OCI-LY3 (cell line): ENCODE data around the gene MEOX1.

Experiments used
- H2AFZ ChIP-seq: fragments of 200-600, 300-600 bp; shearing (Covaris generic); 2 replicates; pipeline ENCODE4 v1.6.0; 2014; ENCODE audit warnings: antibody characterized with exemption, low read depth, low read length
- H3K27ac ChIP-seq: fragments of 200-600, 300-600 bp; sonication (generic); 2 replicates; pipeline ENCODE4 v1.5.1; 2014; ENCODE audit warnings: mild to moderate bottlenecking, low read length, moderate library complexity, mixed read lengths
- H3K27me3 ChIP-seq: fragments of 200-600, 300-600 bp; sonication (generic); 2 replicates; pipeline ENCODE4 v1.6.1; 2014; ENCODE audit warnings: low read depth, low read length, mixed read lengths
- H3K36me3 ChIP-seq: fragments of 200-600, 300-600 bp; sonication (generic); replicated peaks from 2 replicates; pipeline ENCODE3; 2014; ENCODE audit warnings: low read depth, low read length, mixed read lengths
- H3K4me1 ChIP-seq: fragments of 300-600, 200-600 bp; sonication (generic); 2 replicates; pipeline ENCODE4 v1.6.1; 2014; ENCODE audit warnings: low read length, mixed read lengths
- H3K4me2 ChIP-seq: fragments of 200-600, 300-600 bp; sonication (generic); 2 replicates; pipeline ENCODE4 v1.6.1; 2014; ENCODE audit warnings: low read length, mixed read lengths
- H3K4me3 ChIP-seq: fragments of 300-600, 200-600 bp; sonication (generic); 2 replicates; pipeline ENCODE4 v1.5.1; 2014; ENCODE audit warnings: antibody characterized with exemption, mild to moderate bottlenecking, low read length, moderate library complexity
- H3K79me2 ChIP-seq: fragments of 300-600, 200-600 bp; shearing (Covaris generic); 2 replicates; pipeline ENCODE4 v1.6.1; 2014; ENCODE audit warnings: mild to moderate bottlenecking, low read length, mixed read lengths
- H3K9ac ChIP-seq: fragments of 300-600, 200-600 bp; shearing (Covaris generic); 2 replicates; pipeline ENCODE4 v1.6.0; 2014; ENCODE audit warnings: mild to moderate bottlenecking, low read length, moderate library complexity
- H3K9me3 ChIP-seq: fragments of 200-600, 300-600 bp; shearing (Covaris generic); 2 replicates; pipeline ENCODE4 v1.6.1; 2014; ENCODE audit warnings: low read length, mixed read lengths; ENCODE audit not compliant: insufficient read depth
- H4K20me1 ChIP-seq: fragments of 200-600, 300-600 bp; sonication (generic); 2 replicates; pipeline ENCODE4 v1.6.1; 2016; ENCODE audit warnings: low read length, mixed read lengths; ENCODE audit not compliant: insufficient read depth
- CTCF ChIP-seq: fragments of 200-600, 300-600 bp; sonication (generic); IDR thresholded peaks from 2 replicates; pipeline ENCODE4 v1.5.1; 2014; ENCODE audit warnings: antibody characterized with exemption, low read length, low read depth
- EZH2phosphoT487 ChIP-seq: fragments of 200-600 bp; shearing (Covaris generic); IDR thresholded peaks from 2 replicates; pipeline ENCODE4 v1.6.1; 2018; ENCODE audit warnings: antibody characterized with exemption, mixed run types, low read depth

MEOX1 gene

GRCh38 chr17:43667506-43667905, 5.8 kb upstream of the MEOX1 start:
- H4K20me1 ChIP-seq: no peaks in the 10 kb centered on the region
- peaks cover 5% of the 10 kb centered on the region for H3K4me1 ChIP-seq
- H3K79me2 ChIP-seq: no peaks in the 10 kb centered on the region
- no peak overlapping the region for H3K27ac ChIP-seq
- no peaks in the 10 kb centered on the region for H3K27me3 ChIP-seq
- H3K9me3 ChIP-seq: no peaks in the 10 kb centered on the region
- no peaks in the 10 kb centered on the region for H3K36me3 ChIP-seq
- H3K4me2 ChIP-seq: no peak overlapping the region
- H3K9ac ChIP-seq: no peak overlapping the region
- no peak for TF ChIP-seq EZH2phosphoT487
- TF ChIP-seq CTCF: no peak
- no peak overlapping the region for H2AFZ ChIP-seq
- no peak overlapping the region for H3K4me3 ChIP-seq

GRCh38 chr17:43665937-43666236, 4.2 kb upstream of the MEOX1 start:
- H3K9ac ChIP-seq: no peak overlapping the region
- no peak for TF ChIP-seq EZH2phosphoT487
- TF ChIP-seq CTCF: no peak
- H4K20me1 ChIP-seq: no peaks in the 10 kb centered on the region
- peaks cover 19% of the 10 kb centered on the region for H3K4me1 ChIP-seq
- H3K36me3 ChIP-seq: no peaks in the 10 kb centered on the region
- no peaks in the 10 kb centered on the region for H3K79me2 ChIP-seq
- no peak overlapping the region for H3K4me3 ChIP-seq
- H2AFZ ChIP-seq: no peak overlapping the region
- H3K27ac ChIP-seq: no peak overlapping the region
- no peaks in the 10 kb centered on the region for H3K9me3 ChIP-seq
- H3K27me3 ChIP-seq: peaks cover 2% of the 10 kb centered on the region; the same call in 1 of the 2 replicates
- no peak overlapping the region for H3K4me2 ChIP-seq

- TF ChIP-seq EZH2phosphoT487 (no peak), CTCF (no peak)
- no peak overlapping the region for H3K4me2 ChIP-seq
- no peak overlapping the region for H3K4me3 ChIP-seq
- H3K9ac ChIP-seq: no peak overlapping the region
- no peaks in the 10 kb centered on the region for H3K9me3 ChIP-seq
- no peak overlapping the region for H2AFZ ChIP-seq
- no peaks in the 10 kb centered on the region for H3K79me2 ChIP-seq
- no peaks in the 10 kb centered on the region for H4K20me1 ChIP-seq
- H3K4me1 ChIP-seq: peaks cover 19% of the 10 kb centered on the region
- peaks cover 8% of the 10 kb centered on the region for H3K27me3 ChIP-seq
- H3K27ac ChIP-seq: no peak overlapping the region
- no peaks in the 10 kb centered on the region for H3K36me3 ChIP-seq
These were observed 3.6 kb upstream of the MEOX1 start for GRCh38 chr17:43665084-43665936.

- Histone ChIP-seq H3K9me3 (no peaks in the 10 kb centered on the region), H3K27ac (no peak overlapping the region), H2AFZ (no peak overlapping the region), H4K20me1 (no peaks in the 10 kb centered on the region), H3K4me3 (no peak overlapping the region), H3K36me3 (no peaks in the 10 kb centered on the region), H3K27me3 (peaks cover 19% of the 10 kb centered on the region), H3K79me2 (no peaks in the 10 kb centered on the region), H3K4me2 (no peak overlapping the region), H3K4me1 (peaks cover 19% of the 10 kb centered on the region), H3K9ac (no peak overlapping the region)
- TF ChIP-seq EZH2phosphoT487: no peak
- TF ChIP-seq CTCF: no peak
These were observed 2.4 kb upstream of the MEOX1 start for GRCh38 chr17:43664096-43664495.
